Activated T-cell treated with anti-CD3 and anti-CD28 coated beads for 48 hours (primary cell): Measurements from ENCODE around the gene BMPR2.
A peak's percentile ranks its signal among the peaks of the same experiment; 100 is the strongest.
"Not testable (repeated sequence)": the region's sequence is repeated elsewhere in the genome, so short reads cannot be mapped to it uniquely, and the experiment has no call there.

ENCODE experiments used
- DNase-seq: peaks from one replicate; pipeline ENCODE4 v3.0.0-alpha.2; 2020; ENCODE audit warnings: low read depth

BMPR2 gene

DNA sequence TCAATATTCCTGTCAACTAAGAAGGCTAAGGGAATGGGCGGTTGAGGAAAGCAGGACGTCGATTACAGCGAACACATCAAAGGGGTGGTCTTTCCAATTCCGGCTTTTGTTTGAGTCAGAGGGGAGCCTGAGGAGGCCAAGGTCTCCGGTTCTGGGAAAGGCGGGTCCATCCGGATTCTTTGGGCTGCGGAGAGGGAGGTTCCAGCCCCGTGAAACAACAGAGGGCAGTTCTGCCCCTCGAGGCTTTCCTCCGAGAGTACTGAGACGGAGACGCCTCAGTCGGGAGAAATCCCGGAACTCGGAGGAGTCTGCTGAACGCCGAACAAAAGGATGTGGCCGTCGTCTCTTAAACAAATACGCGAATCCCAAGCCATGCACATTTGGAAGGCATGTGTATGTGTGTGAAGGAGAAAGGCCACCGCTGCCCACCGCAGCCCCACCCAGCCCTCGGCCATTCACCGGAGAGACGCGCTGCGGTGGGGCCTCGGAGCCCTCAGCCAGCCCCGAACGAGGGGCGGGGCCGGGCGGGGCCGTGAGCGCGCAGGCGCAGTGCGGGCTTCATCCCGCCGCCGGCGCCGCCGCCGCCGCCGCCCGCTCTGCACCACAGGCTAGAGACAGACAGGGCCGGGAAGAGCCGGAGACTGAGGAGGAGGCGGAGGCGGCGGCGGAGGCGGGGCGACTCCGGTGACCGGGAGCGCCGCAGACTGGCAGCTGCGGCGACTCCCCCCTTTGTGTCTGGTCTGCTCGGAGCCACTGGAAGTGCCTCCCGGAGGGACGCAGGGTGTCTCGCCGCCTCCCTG, at the start of gene BMPR2:
TSS of gene BMPR2 (plus strand) at position 719 of the 800 bp plus-strand sequence. CDS start 1,148 bp downstream, outside the sequence.
- DNase-seq: peak; percentile 89

GRCh38 chr2:202327858-202328257, 48.3 kb upstream of the BMPR2 start:
- DNase-seq: no peak

GRCh38 chr2:202335791-202336467, 40.2 kb upstream of the BMPR2 start:
- no peak for DNase-seq

- no peak for DNase-seq
Observed at GRCh38 chr2:202337151-202337550, 39.0 kb upstream of the BMPR2 start.

DNA sequence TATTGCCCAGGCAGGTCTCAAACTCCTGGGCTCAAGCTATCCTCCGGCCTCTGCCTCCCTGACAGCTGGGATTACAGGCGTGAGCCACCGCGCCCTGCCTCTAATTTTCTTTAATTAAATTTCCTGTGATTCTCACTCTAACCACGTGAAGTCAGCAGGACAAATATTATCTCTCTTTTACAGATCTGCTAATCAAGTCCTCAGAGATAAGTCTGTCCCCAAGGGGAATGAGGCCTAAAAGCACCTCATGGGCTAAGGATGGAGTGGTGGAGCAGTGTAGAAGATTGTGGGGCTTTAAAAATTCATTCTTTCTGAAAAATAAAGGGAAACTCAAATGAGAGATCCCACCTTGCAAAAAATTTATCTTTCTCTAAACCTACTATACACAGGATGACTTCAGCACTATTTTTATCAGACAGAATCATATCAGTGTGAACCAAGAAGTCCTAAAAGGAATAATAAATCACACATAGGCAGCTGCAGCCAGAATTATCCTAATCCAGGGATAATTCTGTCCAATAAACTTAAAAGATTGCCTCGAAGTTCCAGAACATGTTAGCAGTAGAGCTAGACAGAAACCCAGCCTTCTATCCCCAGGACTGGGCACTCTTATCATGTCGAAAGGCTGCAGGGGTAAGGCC, 38.3 kb upstream of the BMPR2 start:
- no peak for DNase-seq

DNA sequence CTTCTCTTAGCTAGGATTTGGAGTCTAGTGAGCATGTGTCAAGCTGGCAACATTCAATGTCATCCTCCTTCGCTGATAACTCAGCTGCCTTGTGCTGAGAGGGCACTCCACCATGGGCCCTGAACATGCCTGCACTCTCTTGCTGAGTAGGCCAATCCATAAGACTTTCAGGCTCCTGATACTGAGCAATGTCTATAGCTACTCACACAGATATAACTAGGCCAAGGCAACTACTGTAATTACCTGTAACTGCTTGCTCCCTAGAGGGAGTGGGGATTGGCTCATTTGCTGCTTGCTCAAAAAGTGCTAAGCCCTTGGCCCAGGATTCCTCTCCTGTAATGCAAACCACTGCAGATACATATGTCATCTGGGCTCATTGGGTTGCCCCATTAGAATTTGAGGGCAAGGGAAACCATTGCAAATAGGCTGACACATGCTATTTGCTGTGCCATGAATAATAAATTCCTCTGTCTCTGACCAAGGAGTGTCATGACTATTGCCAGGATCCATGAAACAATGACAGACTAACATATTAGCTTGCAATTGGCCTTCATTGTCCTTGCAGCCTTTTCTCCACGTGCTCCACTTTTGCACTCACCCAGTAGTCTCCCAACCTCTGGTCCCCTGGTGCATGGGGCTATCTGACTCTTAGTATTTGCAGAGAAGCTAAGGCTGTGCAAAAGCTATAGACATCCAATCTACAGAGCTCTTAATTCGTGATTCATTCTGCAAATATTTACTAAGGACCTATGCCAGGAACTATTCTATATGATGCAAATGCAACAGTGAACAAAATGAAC, 36.9 kb upstream of the BMPR2 start:
- DNase-seq: no peak

DNA sequence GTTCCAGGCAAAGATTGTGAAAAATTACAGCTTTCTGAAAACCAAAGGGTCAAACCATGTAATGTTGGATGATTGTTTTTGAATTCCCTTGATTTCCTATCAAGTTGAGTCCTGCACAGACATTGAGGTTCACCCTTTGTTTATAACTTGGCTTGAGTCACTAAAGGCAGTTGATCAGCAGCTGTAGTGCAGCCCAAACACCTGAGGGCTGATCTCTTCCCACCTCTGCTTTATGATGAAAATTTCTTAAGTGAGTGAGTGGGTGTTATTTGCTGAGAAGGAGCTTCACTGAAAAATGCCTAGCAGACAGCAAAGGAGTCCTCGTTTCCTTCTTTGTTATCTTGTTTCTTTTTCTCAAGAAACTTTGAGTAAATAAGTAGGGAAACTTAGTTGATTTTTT, 31.9 kb upstream of the BMPR2 start:
- DNase-seq: no peak

- no peak for DNase-seq
Observed at GRCh38 chr2:202346180-202346579, 29.9 kb upstream of the BMPR2 start.

- no peak for DNase-seq
Observed at GRCh38 chr2:202353430-202353829, 22.7 kb upstream of the BMPR2 start.

DNA sequence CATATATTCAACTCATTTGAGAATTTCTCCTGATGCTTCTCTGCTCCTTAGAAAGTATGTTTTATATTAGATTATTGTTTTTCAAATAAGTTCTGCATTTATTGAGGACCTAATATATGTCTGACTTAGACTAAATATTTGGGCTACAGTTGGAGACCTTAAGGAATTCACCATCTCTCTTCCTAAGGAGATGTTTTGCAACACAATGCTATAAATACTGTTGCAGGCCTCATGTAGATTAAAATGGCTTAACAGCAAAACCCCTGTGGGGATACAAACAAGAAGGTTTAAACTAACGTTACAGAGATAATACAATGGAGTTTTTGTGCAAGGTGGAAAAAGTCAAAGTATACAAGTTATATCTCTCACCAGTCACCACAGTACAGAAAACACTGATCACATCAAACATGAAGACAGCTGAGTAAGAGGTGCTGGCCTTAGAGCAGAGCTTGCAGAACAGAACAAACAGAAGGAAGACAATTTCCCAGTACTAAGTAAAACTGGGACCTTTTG, 20.1 kb upstream of the BMPR2 start:
- DNase-seq: no peak

DNA sequence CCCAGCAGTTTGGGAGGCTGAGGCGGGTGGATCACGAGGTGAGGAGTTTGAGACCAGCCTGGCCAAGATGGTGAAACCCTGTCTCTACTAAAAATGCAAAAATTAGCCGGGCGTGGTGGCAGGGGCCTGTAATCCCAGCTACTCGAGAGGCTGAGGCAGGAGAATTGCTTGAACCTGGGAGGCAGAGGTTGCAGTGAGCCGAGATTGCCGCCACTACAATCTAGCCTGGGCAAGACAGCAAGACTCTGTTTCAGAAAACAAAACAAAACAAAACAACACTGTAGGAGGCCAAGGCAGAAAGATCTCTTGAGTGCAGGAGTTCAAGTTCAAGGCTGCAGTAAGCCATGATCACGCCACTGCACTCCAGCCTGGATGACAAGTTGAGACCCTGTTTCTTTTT, 17.2 kb upstream of the BMPR2 start:
- DNase-seq: not testable (repeated sequence)

DNA sequence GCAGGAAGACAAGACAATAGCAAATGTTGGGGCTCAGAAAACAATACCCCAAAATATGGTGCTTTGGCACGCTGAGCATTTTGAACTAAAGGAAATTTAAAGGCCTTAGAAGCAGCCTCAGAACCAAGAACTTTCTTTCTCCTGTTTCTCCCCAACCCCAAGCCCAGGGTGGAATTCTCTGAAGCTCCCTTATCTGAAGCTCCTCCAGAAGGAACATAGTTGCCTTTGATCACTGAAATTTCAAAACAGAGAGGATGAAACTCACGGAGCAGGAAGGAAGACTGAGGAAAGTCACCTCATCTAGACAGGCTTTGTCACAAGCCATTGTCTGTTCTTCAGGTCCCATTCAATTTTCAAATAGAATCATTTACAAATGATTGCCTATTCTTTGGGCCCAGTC, 15.5 kb upstream of the BMPR2 start:
- DNase-seq: no peak

GRCh38 chr2:202361108-202361507, 15.0 kb upstream of the BMPR2 start:
- no peak for DNase-seq

DNA sequence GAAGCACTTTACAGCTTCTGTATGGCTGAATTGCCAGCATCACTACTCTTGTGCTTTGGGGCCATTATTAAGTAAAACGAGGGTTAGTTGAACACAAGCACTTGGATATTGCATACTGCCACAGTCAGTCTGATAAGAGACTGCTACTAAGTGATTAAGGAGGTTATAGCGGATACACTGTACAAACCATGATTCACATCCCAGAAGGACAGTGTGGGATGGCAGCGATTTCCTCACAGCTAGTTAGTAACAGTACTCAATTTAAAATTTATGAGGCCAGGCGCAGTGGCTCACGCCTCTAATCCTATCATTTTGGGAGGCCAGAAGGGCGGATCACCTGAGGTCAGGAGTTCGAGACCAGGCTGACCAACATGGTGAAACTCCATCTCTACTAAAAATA, 2.6 kb upstream of the BMPR2 start:
- DNase-seq: no peak

- DNase-seq: not testable (repeated sequence)
Observed at GRCh38 chr2:202374383-202374782, 1.7 kb upstream of the BMPR2 start.

DNA sequence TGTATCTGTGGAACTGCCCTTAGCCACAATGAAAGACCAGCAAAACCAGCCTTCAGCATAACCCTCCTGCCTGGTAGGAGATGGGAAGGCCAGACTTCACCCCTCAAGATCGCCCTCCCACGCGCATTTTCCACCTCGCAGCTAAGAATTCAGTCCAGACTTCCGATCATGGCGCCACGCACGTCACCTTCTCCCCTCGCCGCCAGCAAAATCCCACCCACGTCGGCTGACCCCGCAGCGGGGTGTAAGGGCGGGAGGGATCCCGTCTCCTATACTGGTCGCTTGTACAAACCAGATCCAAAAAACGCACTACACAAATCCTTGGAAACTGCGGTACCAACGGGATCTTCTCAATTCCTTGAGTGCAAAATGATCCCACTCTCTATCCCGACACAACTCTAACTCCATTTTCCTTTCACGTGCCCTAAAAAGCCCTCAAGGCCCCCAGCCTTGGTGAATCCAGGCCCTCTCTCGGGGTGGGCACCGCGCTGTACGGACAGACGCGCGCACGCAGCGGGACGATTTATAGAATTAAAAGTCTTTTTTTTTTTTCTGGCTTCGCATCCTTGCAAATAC, 1.0 kb upstream of the BMPR2 start:
- DNase-seq: peak; percentile 37

- peak; percentile 34 for DNase-seq
Observed at GRCh38 chr2:202376460-202377206, 506 bp downstream of the BMPR2 start.

GRCh38 chr2:202377207-202377761, 1.2 kb downstream of the BMPR2 start:
- peak; percentile 10 for DNase-seq

- DNase-seq: no peak
Observed at GRCh38 chr2:202378001-202378400, 1.9 kb downstream of the BMPR2 start.

- no peak for DNase-seq
Observed at GRCh38 chr2:202378662-202379358, 2.7 kb downstream of the BMPR2 start.
